Trophoblast cell (in vitro differentiated cells and primary cell): ENCODE results near the gene LRGUK.

Experiments
- DNase-seq, 2 donors: peaks; one replicate each; pipeline ENCODE4 v3.0.0-alpha.2; 2016
- H2AFZ ChIP-seq: 2 replicates; pipeline ENCODE4 v1.6.1; 2013; ENCODE audit warnings: low read length, moderate library complexity, mild to moderate bottlenecking; ENCODE audit not compliant: insufficient read depth, poor library complexity
- H2AK5ac ChIP-seq: 2 replicates; pipeline ENCODE4 v1.6.1; 2013; ENCODE audit warnings: mild to moderate bottlenecking, low read length
- H2BK120ac ChIP-seq: 2 replicates; pipeline ENCODE4 v1.6.1; 2013; ENCODE audit warnings: low read length, mild to moderate bottlenecking, moderate library complexity; ENCODE audit not compliant: insufficient read depth, poor library complexity
- H2BK12ac ChIP-seq: 2 replicates; pipeline ENCODE4 v1.6.1; 2013; ENCODE audit warnings: mild to moderate bottlenecking, low read length, moderate library complexity
- H2BK5ac ChIP-seq: 2 replicates; pipeline ENCODE4 v1.6.1; 2013; ENCODE audit warnings: low read length, low read depth, moderate library complexity, mild to moderate bottlenecking; ENCODE audit not compliant: poor library complexity
- H3K14ac ChIP-seq: 2 replicates; pipeline ENCODE4 v1.6.1; 2013; ENCODE audit warnings: mild to moderate bottlenecking, low read length
- H3K18ac ChIP-seq: 2 replicates; pipeline ENCODE4 v1.6.1; 2013; ENCODE audit warnings: mild to moderate bottlenecking, low read length
- H3K23ac ChIP-seq: 2 replicates; pipeline ENCODE4 v1.6.1; 2013; ENCODE audit warnings: low read length
- H3K27ac ChIP-seq: 2 replicates; pipeline ENCODE4 v1.5.1; 2013; ENCODE audit warnings: low read depth, mild to moderate bottlenecking, inconsistent platforms, low read length, moderate library complexity
- H3K27me3 ChIP-seq: 2 replicates; pipeline ENCODE4 v1.6.1; 2013; ENCODE audit warnings: inconsistent platforms, mild to moderate bottlenecking, low read length, moderate library complexity; ENCODE audit not compliant: insufficient read depth
- H3K36me3 ChIP-seq, 2 experiments: 1 replicate in 1 of 2; 2 replicates in 1 of 2; pipeline ENCODE4 v1.6.1; 2013; ENCODE audit warnings: low read length in 2 of 2, mild to moderate bottlenecking in 2 of 2, moderate library complexity in 1 of 2; ENCODE audit not compliant: insufficient read depth in 2 of 2, control insufficient read depth in 1 of 2
- H3K4ac ChIP-seq: 2 replicates; pipeline ENCODE4 v1.6.1; 2013; ENCODE audit warnings: low read depth, mild to moderate bottlenecking, low read length, moderate library complexity
- H3K4me1 ChIP-seq, 2 experiments: 1 replicate in 1 of 2; 2 replicates in 1 of 2; pipeline ENCODE4 v1.6.1; 2013; ENCODE audit warnings: low read length in 2 of 2, mild to moderate bottlenecking in 2 of 2, moderate library complexity in 1 of 2; ENCODE audit not compliant: insufficient read depth in 2 of 2, control insufficient read depth in 1 of 2
- H3K4me2 ChIP-seq: 2 replicates; pipeline ENCODE4 v1.6.1; 2013; ENCODE audit warnings: inconsistent platforms, mild to moderate bottlenecking, low read length, moderate library complexity
- H3K4me3 ChIP-seq: 2 replicates; pipeline ENCODE4 v1.5.1; 2013; ENCODE audit warnings: mild to moderate bottlenecking, low read depth, low read length, inconsistent platforms
- H3K79me1 ChIP-seq: one replicate; pipeline ENCODE4 v1.6.1; 2013; ENCODE audit warnings: low read length
- H3K79me2 ChIP-seq: 2 replicates; pipeline ENCODE4 v1.6.1; 2013; ENCODE audit warnings: low read length, mild to moderate bottlenecking; ENCODE audit not compliant: control insufficient read depth, insufficient read depth, poor library complexity
- H3K9ac ChIP-seq: 2 replicates; pipeline ENCODE4 v1.6.1; 2013; ENCODE audit warnings: mild to moderate bottlenecking, low read length
- H3K9me3 ChIP-seq: 2 replicates; pipeline ENCODE4 v1.6.1; 2013; ENCODE audit warnings: low read depth, mild to moderate bottlenecking, control low read depth, inconsistent platforms, low read length; ENCODE audit not compliant: insufficient read depth
- H4K12ac ChIP-seq: 2 replicates; pipeline ENCODE4 v1.6.1; 2013; ENCODE audit warnings: low read depth, mild to moderate bottlenecking, low read length, moderate library complexity
- H4K8ac ChIP-seq: 2 replicates; pipeline ENCODE4 v1.6.1; 2013; ENCODE audit warnings: low read depth, mild to moderate bottlenecking, low read length, moderate library complexity
- H4K91ac ChIP-seq: one replicate; pipeline ENCODE4 v1.6.1; 2013; ENCODE audit warnings: low read depth, mild to moderate bottlenecking, low read length, moderate library complexity
- WGBS: extraction: QIAGEN DNeasy Blood & Tissue Kit; methylation state at CpG from one replicate; pipeline ENCODE4 v1.1.7; 2013; ENCODE audit warnings: missing lambda C conversion rate; ENCODE audit not compliant: insufficient read length, insufficient coverage; ENCODE audit errors: extremely low coverage; 5-methylcytosine and 5-hydroxymethylcytosine counted together

Gene LRGUK

GRCh38 chr7:134197345-134197744 is 70.2 kb downstream of the LRGUK start:
- Histone ChIP-seq H3K4me2 (no peak overlapping the region), H4K8ac (no peak overlapping the region), H4K12ac (no peak overlapping the region), H3K4me3 (no peak overlapping the region), H3K9me3 (no peaks in the 10 kb centered on the region), H4K91ac (no peak overlapping the region), H3K4me1 (no peaks in the 10 kb centered on the region), H3K4ac (no peak overlapping the region), H3K27ac (no peak overlapping the region), H3K9ac (no peak overlapping the region), H2BK120ac (no peak overlapping the region), H3K79me1 (no peaks in the 10 kb centered on the region), H2BK5ac (no peak overlapping the region), H2AFZ (no peak overlapping the region), H3K23ac (no peak overlapping the region), H2AK5ac (no peak overlapping the region), H3K18ac (no peak overlapping the region), H3K27me3 (no peaks in the 10 kb centered on the region), H2BK12ac (no peak overlapping the region), H3K14ac (no peak overlapping the region), H3K79me2 (no peaks in the 10 kb centered on the region), H3K36me3 (no peaks in the 10 kb centered on the region)
- no peak for DNase-seq
- WGBS = no CpG with 5 or more reads among the region's 2 CpGs

GRCh38 chr7:134200970-134201369 is 73.8 kb downstream of the LRGUK start:
- H2BK5ac ChIP-seq = no peak overlapping the region
- no peak overlapping the region for H3K9ac ChIP-seq
- no peak overlapping the region for H2BK12ac ChIP-seq
- no peak overlapping the region for H3K18ac ChIP-seq
- no peaks in the 10 kb centered on the region for H3K4me1 ChIP-seq
- WGBS = no CpG with 5 or more reads among the region's 5 CpGs
- no peak overlapping the region for H3K4me2 ChIP-seq
- H2AFZ ChIP-seq = no peak overlapping the region
- no peaks in the 10 kb centered on the region for H3K27me3 ChIP-seq
- H3K23ac ChIP-seq = no peak overlapping the region
- H4K12ac ChIP-seq = no peak overlapping the region
- H4K8ac ChIP-seq = no peak overlapping the region
- DNase-seq = no peak
- H3K79me1 ChIP-seq = no peaks in the 10 kb centered on the region
- no peak overlapping the region for H3K27ac ChIP-seq
- no peak overlapping the region for H2AK5ac ChIP-seq
- no peak overlapping the region for H4K91ac ChIP-seq
- H3K4me3 ChIP-seq = no peak overlapping the region
- no peak overlapping the region for H2BK120ac ChIP-seq
- H3K79me2 ChIP-seq = no peaks in the 10 kb centered on the region
- H3K4ac ChIP-seq = no peak overlapping the region
- no peak overlapping the region for H3K14ac ChIP-seq
- no peaks in the 10 kb centered on the region for H3K36me3 ChIP-seq
- H3K9me3 ChIP-seq = no peaks in the 10 kb centered on the region

- Histone ChIP-seq H3K27me3 (no peaks in the 10 kb centered on the region), H2AFZ (no peak overlapping the region), H3K4me3 (no peak overlapping the region), H3K23ac (no peak overlapping the region), H3K14ac (no peak overlapping the region), H2BK5ac (no peak overlapping the region), H3K79me1 (no peaks in the 10 kb centered on the region), H3K9ac (no peak overlapping the region), H3K79me2 (no peaks in the 10 kb centered on the region), H3K4me2 (no peak overlapping the region), H3K27ac (no peak overlapping the region), H4K12ac (no peak overlapping the region), H3K4ac (no peak overlapping the region), H4K8ac (no peak overlapping the region), H3K36me3 (no peaks in the 10 kb centered on the region), H3K9me3 (no peaks in the 10 kb centered on the region), H2BK12ac (no peak overlapping the region), H3K18ac (no peak overlapping the region), H2BK120ac (no peak overlapping the region), H3K4me1 (no peaks in the 10 kb centered on the region), H4K91ac (no peak overlapping the region), H2AK5ac (no peak overlapping the region)
- DNase-seq = no peak
- no CpG with 5 or more reads among the region's 7 CpGs for WGBS
Observed at GRCh38 chr7:134201569-134202261, 74.6 kb downstream of the LRGUK start.

GRCh38 chr7:134203186-134203889 is 76.2 kb downstream of the LRGUK start:
- no peak overlapping the region for H4K12ac ChIP-seq
- no peak overlapping the region for H3K4me3 ChIP-seq
- H3K27ac ChIP-seq = no peak overlapping the region
- no peak overlapping the region for H3K14ac ChIP-seq
- H3K4ac ChIP-seq = no peak overlapping the region
- no peak overlapping the region for H2AK5ac ChIP-seq
- no peak overlapping the region for H3K4me2 ChIP-seq
- no peak overlapping the region for H2BK5ac ChIP-seq
- H4K91ac ChIP-seq = no peak overlapping the region
- H2BK12ac ChIP-seq = no peak overlapping the region
- H4K8ac ChIP-seq = no peak overlapping the region
- no peaks in the 10 kb centered on the region for H3K79me2 ChIP-seq
- no peak overlapping the region for H2BK120ac ChIP-seq
- no peaks in the 10 kb centered on the region for H3K27me3 ChIP-seq
- no peak overlapping the region for H2AFZ ChIP-seq
- H3K18ac ChIP-seq = no peak overlapping the region
- H3K4me1 ChIP-seq = no peaks in the 10 kb centered on the region
- DNase-seq = no peak
- no CpG with 5 or more reads among the region's 4 CpGs for WGBS
- no peaks in the 10 kb centered on the region for H3K79me1 ChIP-seq
- H3K36me3 ChIP-seq = no peaks in the 10 kb centered on the region
- no peak overlapping the region for H3K23ac ChIP-seq
- H3K9me3 ChIP-seq = no peaks in the 10 kb centered on the region
- H3K9ac ChIP-seq = no peak overlapping the region
